ELR (cell line): ENCODE data around the gene THUMPD3.

Experiments
- DNase-seq: peaks from one replicate; pipeline ENCODE4 v3.0.0-alpha.2; 2015; ENCODE audit warnings: low read depth

The THUMPD3 gene

DNA sequence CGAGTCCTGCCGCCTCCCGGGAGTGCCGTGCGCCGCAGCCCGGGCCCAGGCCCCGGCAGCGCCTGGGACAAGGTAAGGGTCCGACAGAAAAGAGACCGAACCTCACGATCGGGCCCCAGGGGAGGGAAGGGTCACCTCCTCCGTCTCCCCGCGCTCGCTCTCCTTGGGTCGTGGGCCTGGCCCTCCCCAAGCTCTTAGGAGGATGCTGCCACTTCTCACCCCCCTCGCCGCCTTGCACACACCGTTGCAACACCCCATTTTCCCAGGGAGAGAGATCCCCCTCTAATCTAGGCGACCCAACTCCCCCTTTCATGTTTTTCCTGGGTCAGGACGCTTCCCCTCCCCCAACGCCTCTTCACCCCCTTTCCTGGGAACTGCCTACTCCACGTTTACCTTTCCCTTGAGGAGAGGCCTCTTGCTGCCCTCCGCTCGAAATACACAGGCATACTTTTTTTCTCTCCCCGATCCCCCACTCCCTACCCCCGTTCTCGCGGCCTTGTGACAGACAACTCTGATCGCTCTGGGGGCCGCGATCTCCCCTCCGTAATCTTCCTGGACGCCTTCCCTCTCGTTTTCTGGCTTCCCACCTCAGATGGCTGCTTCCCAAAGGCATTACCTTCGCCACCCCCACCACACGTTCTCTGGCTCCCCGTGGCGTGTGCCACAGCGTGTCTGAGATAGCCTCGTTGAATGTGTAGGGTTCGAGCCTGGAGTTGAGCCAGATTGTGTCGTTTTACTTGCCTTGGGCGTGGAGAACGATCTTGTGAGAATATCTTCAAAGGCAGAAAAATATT is 35.2 kb downstream of the THUMPD3 start:
- peak; percentile 51 for DNase-seq

DNA sequence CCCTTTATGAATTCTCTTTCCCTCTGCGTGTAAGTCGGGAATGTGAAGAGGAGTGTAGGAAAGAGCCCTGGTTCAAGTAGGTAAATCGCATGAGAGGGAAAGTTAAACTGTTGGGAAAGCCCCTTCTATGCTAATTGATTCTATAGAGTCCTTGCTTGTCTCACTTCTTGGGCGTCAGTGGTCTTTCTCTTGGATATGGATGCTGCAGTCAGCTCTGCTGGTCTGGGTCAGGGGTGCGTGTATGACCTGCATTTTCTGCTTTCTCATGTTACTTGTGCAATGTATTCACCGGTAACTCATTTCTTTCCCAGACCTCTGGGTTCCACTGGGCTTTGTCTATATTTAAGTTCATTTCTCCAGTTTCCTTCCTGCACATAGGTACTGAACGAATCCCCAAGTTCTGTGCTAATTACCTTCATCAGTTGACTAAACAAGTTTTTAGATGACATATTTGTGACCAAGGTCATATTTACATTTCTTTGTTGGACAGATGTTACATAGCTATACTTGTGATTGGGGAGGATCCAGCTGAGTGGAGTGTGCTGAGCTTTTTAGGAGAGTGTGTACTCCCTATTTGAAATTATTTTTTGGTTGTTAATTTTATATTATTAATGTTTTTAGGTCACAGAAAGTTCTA is 36.0 kb downstream of the THUMPD3 start:
- peak; percentile 73 for DNase-seq

GRCh38 chr3:9399337-9399703 is 36.5 kb downstream of the THUMPD3 start:
- peak; percentile 36 for DNase-seq

GRCh38 chr3:9399746-9400145 is 36.9 kb downstream of the THUMPD3 start:
- peak; percentile 90 for DNase-seq

DNA sequence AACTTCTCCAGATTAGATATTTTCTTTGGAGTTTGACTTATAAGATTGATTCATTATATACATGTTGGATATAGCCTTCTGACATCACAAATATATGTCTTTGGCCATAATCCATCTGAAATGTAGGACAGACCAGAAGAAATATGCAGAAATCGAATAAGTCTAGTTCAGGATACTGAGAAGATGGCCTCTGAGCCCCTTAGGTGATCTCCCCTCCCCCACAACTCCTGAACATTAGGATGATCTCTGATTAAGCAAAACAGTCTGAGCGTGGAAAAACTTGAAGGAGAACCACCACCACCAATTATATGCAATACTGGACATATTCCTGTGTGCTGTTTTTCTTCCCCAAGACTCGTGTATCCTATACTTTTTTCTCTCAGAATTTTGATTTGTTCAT is 37.8 kb downstream of the THUMPD3 start:
- peak; percentile 31 for DNase-seq

DNA sequence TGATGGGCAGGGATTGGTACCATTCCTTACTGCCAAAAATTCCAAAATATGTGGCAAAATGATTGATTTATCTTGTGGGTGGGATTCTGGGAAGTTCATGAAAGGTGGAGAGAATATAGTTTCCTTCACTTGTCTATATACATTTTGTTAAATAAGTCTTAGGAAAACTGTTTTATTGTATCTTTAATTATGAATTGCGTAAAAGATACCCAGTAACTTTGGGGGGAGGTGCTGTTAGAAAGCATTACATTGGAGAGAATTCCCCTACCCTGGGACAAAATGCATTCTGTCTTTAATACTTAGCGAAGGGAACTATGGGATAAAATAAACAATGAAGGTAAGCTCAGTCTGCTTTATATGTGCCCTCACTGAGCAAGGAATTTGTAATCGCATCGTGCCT is 39.1 kb downstream of the THUMPD3 start:
- DNase-seq, result no peak

DNA sequence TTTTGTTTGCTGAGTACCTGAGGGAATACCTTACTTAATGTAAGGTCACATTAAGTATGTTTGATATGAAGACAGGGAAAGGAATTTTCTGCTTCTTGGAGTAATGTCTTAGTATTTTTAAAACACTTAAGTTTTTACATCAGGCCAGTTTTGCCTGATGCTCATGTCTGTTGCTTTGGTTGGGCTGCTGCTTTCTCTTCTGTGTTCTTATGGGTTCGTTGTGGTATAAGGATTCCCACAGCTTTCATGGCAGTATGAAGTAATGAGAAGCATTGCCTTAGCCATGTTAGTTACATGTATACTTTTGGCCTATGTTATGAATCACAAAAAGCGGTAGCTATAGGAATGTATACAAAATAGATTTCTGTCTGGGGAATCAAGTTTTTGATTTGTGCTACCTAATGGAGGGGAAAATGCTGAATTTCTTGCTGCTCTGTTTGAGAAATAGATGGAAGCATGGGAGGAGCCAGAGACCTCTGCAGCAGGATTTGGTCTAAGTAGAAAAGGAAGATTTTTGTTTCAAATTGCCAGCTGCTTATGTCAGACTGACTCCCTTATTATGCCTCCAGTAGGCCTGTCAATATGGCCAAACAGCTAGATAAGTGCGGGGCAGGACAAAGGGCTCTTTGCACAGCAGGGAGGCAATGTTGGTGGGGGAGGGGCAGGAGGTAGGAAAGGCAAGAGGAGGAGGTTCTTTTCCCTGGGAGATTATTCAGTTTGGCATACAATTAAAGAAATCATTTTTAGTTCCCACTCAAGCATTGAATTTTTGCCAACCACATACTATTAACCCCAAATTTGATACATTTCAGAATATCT is 39.8 kb downstream of the THUMPD3 start:
- DNase-seq, result peak; percentile 24

DNA sequence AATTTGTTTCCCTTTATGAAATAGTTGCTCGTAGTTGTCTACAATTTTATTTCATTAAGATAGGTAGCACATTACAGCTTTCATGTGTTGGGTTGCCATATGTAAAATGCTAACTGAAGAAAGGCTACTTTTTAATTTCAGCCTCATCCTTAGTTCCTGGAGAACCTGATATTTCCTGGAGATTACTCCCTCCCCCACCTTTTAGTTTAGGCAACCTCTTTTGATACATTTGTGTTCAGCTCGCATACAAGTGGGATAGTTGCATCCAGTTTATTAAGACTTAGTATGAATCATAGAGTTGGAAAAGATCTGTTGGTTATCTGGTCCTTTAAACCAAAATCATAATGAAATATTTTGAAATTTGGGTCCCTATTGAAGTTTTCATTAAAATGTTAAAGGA is 40.6 kb downstream of the THUMPD3 start:
- DNase-seq, result no peak

- no peak for DNase-seq
Observed at GRCh38 chr3:9404680-9405079, 41.8 kb downstream of the THUMPD3 start.

DNA sequence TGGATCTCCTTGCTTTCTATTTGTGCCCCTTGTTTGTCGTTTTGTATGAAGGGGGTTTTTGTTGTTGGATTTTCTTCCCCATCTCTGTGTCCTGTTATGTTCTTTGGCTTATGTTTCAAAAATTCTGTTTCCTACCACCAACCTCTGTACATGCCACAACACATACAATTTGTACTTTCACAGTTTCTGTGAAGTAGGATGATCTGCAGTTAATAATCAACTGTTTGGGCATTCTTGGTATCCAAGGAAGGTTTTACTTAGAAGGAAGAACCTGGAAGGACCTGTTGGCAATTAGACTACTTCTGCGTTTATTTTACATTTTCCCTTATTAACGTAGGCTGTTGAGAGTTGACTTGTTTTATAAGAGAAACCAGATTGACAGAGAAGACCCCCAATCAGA is 42.9 kb downstream of the THUMPD3 start:
- DNase-seq, result no peak

GRCh38 chr3:9406856-9407626 is 44.2 kb downstream of the THUMPD3 start:
- DNase-seq, result no peak

DNA sequence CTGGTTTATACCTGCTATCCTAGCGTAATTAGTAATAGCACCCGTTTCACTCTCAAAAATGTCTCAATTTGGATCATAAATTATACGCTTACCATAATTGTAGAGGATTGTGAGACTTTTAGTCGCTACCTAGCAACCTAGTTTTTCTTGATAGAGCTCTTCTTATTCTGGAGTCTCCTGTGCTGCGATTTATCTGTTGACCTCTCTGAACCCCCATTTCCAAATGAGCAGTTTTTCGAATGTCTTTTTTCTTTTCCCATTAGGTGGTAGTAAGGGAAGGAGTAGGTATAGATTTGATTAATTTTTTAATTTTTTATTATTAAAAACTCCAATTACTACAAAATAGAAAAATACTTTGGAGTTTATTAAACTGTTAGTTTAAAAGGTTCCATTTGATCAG is 45.2 kb downstream of the THUMPD3 start:
- no peak for DNase-seq

- DNase-seq, result no peak
Observed at GRCh38 chr3:9408546-9408945, 45.7 kb downstream of the THUMPD3 start.

- DNase-seq, result peak; percentile 25
Observed at GRCh38 chr3:9409981-9410854, 47.4 kb downstream of the THUMPD3 start.

GRCh38 chr3:9411302-9411701 is 48.4 kb downstream of the THUMPD3 start:
- no peak for DNase-seq

GRCh38 chr3:9412293-9412692 is 49.4 kb downstream of the THUMPD3 start:
- no peak for DNase-seq

GRCh38 chr3:9414826-9415225 is 52.0 kb downstream of the THUMPD3 start:
- no peak for DNase-seq

DNA sequence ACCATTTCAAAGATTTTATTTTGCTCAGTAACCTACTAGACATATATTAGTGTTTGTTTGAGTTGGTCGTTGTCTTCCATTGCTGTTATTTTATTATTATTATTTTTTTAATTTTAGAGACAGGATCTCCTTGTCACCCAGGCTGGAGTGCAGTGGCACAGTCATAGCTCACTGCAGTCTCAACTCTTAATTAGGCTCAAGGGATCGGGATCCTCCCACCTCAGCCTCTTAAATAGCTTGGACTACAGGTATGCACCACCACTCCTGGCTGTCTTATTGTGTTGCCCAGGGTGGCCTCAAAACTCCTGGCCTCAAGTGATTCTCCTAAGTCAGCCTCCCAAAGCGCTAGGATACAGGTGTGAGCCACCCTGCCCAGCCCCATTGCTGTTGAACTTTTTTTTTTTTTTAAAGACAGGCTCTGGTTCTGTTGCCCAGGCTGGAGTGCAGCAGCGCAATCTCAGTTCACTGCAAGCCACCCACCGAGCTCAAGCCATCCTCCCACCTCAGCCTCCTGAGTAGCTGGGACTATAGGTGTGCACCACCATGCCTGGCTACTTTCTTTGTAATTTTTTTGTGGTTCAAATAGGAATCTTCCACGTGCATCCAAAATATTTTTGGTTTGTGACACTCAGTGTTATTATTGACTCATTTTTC is 52.8 kb downstream of the THUMPD3 start:
- no peak for DNase-seq

DNA sequence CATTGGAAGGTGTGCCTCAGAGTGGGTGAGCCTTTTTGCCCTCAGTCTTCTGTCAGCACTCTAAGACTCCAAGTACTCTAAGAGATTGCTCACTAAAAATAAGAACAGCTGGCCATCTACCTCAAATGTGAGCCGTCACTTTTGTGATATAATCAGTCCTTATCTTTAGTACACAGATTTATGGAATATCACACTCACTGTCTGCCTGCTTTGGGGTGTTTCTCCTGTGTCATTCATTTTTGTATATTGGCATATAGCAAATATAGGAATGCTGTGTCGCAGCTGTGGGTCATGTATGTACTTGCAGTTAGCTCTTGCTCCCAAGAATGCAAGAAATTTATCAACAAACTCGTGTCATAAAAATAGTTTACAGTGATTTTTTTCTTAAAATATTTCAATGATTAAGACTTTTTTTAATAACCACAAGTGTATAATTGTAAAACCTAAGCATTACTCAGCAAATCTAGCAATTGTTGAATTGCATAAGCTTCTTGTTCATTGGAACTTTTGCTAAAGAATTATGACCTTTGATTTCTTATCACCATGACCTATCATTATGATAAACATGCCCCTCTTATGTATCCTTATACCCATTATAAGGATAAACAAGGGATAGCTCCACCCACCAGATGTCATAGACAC is 53.4 kb downstream of the THUMPD3 start:
- peak; percentile 28 for DNase-seq
